Amygdala (tissue), 56 donors: ENCODE results near the gene EMSY.
A peak's percentile ranks its signal among the peaks of the same experiment; 100 is the strongest.
"Not testable (repeated sequence)": the region's sequence is repeated elsewhere in the genome, so short reads cannot be mapped to it uniquely, and the experiment has no call there.

Source experiments
- DNase-seq, 56 donors: peaks; one replicate each; lab custom pipeline; 2025; lab: John Stamatoyannopoulos, UW

The EMSY gene

GRCh38 chr11:76444384-76445120, at the start of gene EMSY:
Gene EMSY (plus strand): TSS chr11:76445018. CDS start chr11:76446939, 1,921 bp downstream.
- DNase-seq: peak; percentile 88 to 100 (median 98)

- DNase-seq: no peak
Observed at GRCh38 chr11:76395296-76395695, 49.5 kb upstream of the EMSY start.

- DNase-seq: no peak
Observed at GRCh38 chr11:76397383-76397782, 47.4 kb upstream of the EMSY start.

GRCh38 chr11:76400967-76401366, 43.9 kb upstream of the EMSY start:
- DNase-seq: no peak

GRCh38 chr11:76401484-76401883, 43.3 kb upstream of the EMSY start:
- not testable (repeated sequence) for DNase-seq

- DNase-seq: no peak
Observed at GRCh38 chr11:76406359-76406758, 38.5 kb upstream of the EMSY start.

- DNase-seq: no peak
Observed at GRCh38 chr11:76408171-76408965, 36.5 kb upstream of the EMSY start.

- DNase-seq: no peak
Observed at GRCh38 chr11:76410851-76411357, 33.9 kb upstream of the EMSY start.

GRCh38 chr11:76415073-76415472, 29.7 kb upstream of the EMSY start:
- no peak for DNase-seq

GRCh38 chr11:76419896-76420295, 24.9 kb upstream of the EMSY start:
- DNase-seq: no peak

GRCh38 chr11:76424379-76424778, 20.4 kb upstream of the EMSY start:
- DNase-seq: no peak

GRCh38 chr11:76424891-76425290, 19.9 kb upstream of the EMSY start:
- no peak for DNase-seq

GRCh38 chr11:76426660-76427059, 18.2 kb upstream of the EMSY start:
- DNase-seq: no peak

GRCh38 chr11:76436020-76436419, 8.8 kb upstream of the EMSY start:
- DNase-seq: no peak

GRCh38 chr11:76443268-76443980, 1.4 kb upstream of the EMSY start:
- no peak for DNase-seq

GRCh38 chr11:76444065-76444383, 794 bp upstream of the EMSY start:
- no peak for DNase-seq

- DNase-seq: peak in 54 of 56 donors; percentile 6 to 81 (median 55)
Observed at GRCh38 chr11:76445121-76446084, 585 bp downstream of the EMSY start.

- DNase-seq: no peak
Observed at GRCh38 chr11:76448506-76448905, 3.7 kb downstream of the EMSY start.

GRCh38 chr11:76453248-76453647, 8.4 kb downstream of the EMSY start:
- no peak for DNase-seq

- no peak for DNase-seq
Observed at GRCh38 chr11:76455331-76455730, 10.5 kb downstream of the EMSY start.
